Lung (tissue), 12 donors: ENCODE results near the gene AUTS2. TPM values are rescaled to one million over a fixed set of nuclear protein-coding genes. Genes with fewer than 3 reads are reported as not detected.

Experiments
- ATAC-seq: fragments of 200-7000 bp; cut with Tn5 transposase; one replicate; pipeline ENCODE4 v1.9.1; 2020; ENCODE audit warnings: moderate number of reproducible peaks; ENCODE audit not compliant: insufficient read depth, low FRiP score
- DNase-seq, 3 donors: peaks; one replicate each; pipeline ENCODE4 v3.0.0-alpha.2; 2013 to 2017
- H3K27ac ChIP-seq, 2 donors: one replicate each; pipeline ENCODE4 v1.5.1; 2013; ENCODE audit warnings: mild to moderate bottlenecking in 2 of 2, moderate library complexity in 2 of 2, control low read depth in 1 of 2, inconsistent platforms in 1 of 2, low read depth in 1 of 2, low read length in 1 of 2
- H3K27me3 ChIP-seq, 3 donors: one replicate each; pipeline ENCODE4 v1.5.1; 2013; ENCODE audit warnings: low read length in 2 of 3; ENCODE audit not compliant: control insufficient read depth in 3 of 3, insufficient read depth in 3 of 3
- H3K36me3 ChIP-seq, 4 donors: one replicate each; pipeline ENCODE4 v1.5.1; 2013; ENCODE audit warnings: low read length in 4 of 4, mild to moderate bottlenecking in 1 of 4, moderate library complexity in 1 of 4; ENCODE audit not compliant: control insufficient read depth in 4 of 4, insufficient read depth in 4 of 4
- H3K4me1 ChIP-seq, 5 donors: one replicate each; pipeline ENCODE4 v1.5.1; 2013; ENCODE audit warnings: low read length in 5 of 5, mild to moderate bottlenecking in 2 of 5, moderate library complexity in 1 of 5; ENCODE audit not compliant: control insufficient read depth in 5 of 5, insufficient read depth in 5 of 5
- H3K4me3 ChIP-seq: one replicate; pipeline ENCODE4 v1.5.1; 2013; ENCODE audit warnings: mild to moderate bottlenecking, control low read depth, moderate library complexity
- H3K9ac ChIP-seq, 2 donors: one replicate each; pipeline ENCODE4 v1.5.1; 2013; ENCODE audit warnings: low read length in 2 of 2, control low read depth in 1 of 2; ENCODE audit not compliant: insufficient read depth in 1 of 2
- H3K9me3 ChIP-seq, 4 donors: one replicate each; pipeline ENCODE4 v1.5.1; 2013; ENCODE audit warnings: low read length in 3 of 4, mild to moderate bottlenecking in 1 of 4, moderate library complexity in 1 of 4; ENCODE audit not compliant: control insufficient read depth in 4 of 4, insufficient read depth in 3 of 4
- CTCF ChIP-seq: IDR thresholded peaks from 2 replicates; pipeline ENCODE4 v1.5.1; 2012; ENCODE audit warnings: mild to moderate bottlenecking; ENCODE audit errors: control extremely low read depth, extremely low read depth
- WGBS, 2 donors: extraction: QIAGEN DNeasy Blood & Tissue Kit; methylation state at CpG; one replicate each; pipeline ENCODE4 v1.1.7; 2013; 5-methylcytosine and 5-hydroxymethylcytosine counted together
- polyA plus RNA-seq, 2 donors: library from polyadenylated mRNA; stranded (reverse); fragments of 200-250 nt; gene quantifications; one replicate each; pipeline ENCODE4 v1.2.1, GENCODE V29; 2013
- total RNA-seq, 2 donors: library from RNA; depleted of rRNA in 1 of 2; stranded (reverse); fragments of >200 nt in 1 of 2; gene quantifications; one replicate each; pipeline ENCODE4 v1.2.1, GENCODE V29; 2014 to 2021
- donor health status: control.
- donor health status: control.
- donor health status: Bipolar disorder and iron deficiency.
- donor health status: healthy.
- donor health status: DM: yes; HTN: yes; CAD: no.

Gene AUTS2
- total and polyA plus RNA-seq, 4 donors, result 11.8 to 115 (median 40.6) TPM

- WGBS, 2 donors, result 91% methylated on average over 3 of the region's 3 CpGs
These were observed 82.9 kb downstream of the AUTS2 start for GRCh38 chr7:69681181-69681580.

GRCh38 chr7:69682518-69682917, 84.2 kb downstream of the AUTS2 start:
- ATAC-seq, result no peak
- no peak for TF ChIP-seq CTCF
- WGBS, 2 donors, result 62 to 88% methylated on average over 4 of the region's 4 CpGs
- DNase-seq, result no peak
- no peak overlapping the region for H3K27ac ChIP-seq
- no peak overlapping the region for H3K4me3 ChIP-seq
- peaks cover 4 to 49% (median 11%) of the 10 kb centered on the region in 5 donors for H3K4me1 ChIP-seq
- no peak overlapping the region for H3K9ac ChIP-seq
- H3K36me3 ChIP-seq, result no peaks in the 10 kb centered on the region
- no peaks in the 10 kb centered on the region for H3K9me3 ChIP-seq
- H3K27me3 ChIP-seq, result no peaks in the 10 kb centered on the region

More at GRCh38 chr7:69681181-69681580, 82.9 kb downstream of the AUTS2 start:
- Histone ChIP-seq H3K4me3 (no peak overlapping the region), H3K27me3 (no peaks in the 10 kb centered on the region), H3K9me3 (no peaks in the 10 kb centered on the region), H3K36me3 (no peaks in the 10 kb centered on the region), H3K4me1 (peaks cover 4 to 46% (median 11%) of the 10 kb centered on the region in 5 donors), H3K9ac (no peak overlapping the region), H3K27ac (no peak overlapping the region)
- no peak for DNase-seq
- TF ChIP-seq CTCF, result no peak
- no peak for ATAC-seq

- no peaks in the 10 kb centered on the region for H3K9me3 ChIP-seq
- H3K4me1 ChIP-seq, result peaks cover 2 to 49% (median 6%) of the 10 kb centered on the region in 5 donors
- DNase-seq (no peak), ATAC-seq (no peak)
- WGBS, 2 donors, result 92% methylated on average over 8 of the region's 8 CpGs
- H3K27me3 ChIP-seq, result no peaks in the 10 kb centered on the region
- H3K36me3 ChIP-seq, result no peaks in the 10 kb centered on the region
- no peak overlapping the region for H3K27ac ChIP-seq
- no peak overlapping the region for H3K9ac ChIP-seq
- no peak overlapping the region for H3K4me3 ChIP-seq
- no peak for TF ChIP-seq CTCF
These were observed 84.7 kb downstream of the AUTS2 start for GRCh38 chr7:69683002-69683401.
